GM21619 (cell line): ENCODE measurements around the gene POLN.

Experiments
- ATAC-seq: cut with Tn5 transposase; IDR thresholded peaks from one replicate; pipeline ENCODE4 v1.9.1; 2021; ENCODE audit not compliant: unreplicated experiment

The POLN gene

DNA sequence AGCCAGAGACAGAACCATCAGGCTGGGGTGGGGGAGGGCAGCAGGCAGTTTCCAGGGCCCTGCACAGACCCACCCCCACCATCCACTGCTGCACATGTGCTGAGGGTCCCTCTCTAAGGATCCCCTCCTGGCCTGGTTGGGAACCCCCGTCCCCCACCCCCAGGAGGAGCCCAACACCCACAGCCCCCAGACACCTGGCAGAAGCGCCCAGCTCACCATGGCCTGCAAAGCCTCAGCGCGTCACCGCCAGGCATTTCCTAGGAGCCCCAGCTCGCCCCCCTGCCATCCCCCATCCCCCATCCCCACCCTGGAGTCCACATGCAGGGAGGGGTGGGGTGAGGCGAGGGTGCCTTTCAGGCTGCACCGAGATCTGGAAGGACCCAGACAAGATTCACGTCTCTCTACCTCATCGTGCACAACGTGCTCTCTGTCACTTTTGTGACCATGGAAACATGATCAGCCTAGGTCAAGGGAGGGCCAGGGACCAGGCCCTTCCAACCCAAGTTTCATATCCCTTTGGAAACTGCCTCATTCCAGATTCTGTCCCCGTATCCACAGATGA is 10.7 kb upstream of the POLN start:
- no peak for ATAC-seq

DNA sequence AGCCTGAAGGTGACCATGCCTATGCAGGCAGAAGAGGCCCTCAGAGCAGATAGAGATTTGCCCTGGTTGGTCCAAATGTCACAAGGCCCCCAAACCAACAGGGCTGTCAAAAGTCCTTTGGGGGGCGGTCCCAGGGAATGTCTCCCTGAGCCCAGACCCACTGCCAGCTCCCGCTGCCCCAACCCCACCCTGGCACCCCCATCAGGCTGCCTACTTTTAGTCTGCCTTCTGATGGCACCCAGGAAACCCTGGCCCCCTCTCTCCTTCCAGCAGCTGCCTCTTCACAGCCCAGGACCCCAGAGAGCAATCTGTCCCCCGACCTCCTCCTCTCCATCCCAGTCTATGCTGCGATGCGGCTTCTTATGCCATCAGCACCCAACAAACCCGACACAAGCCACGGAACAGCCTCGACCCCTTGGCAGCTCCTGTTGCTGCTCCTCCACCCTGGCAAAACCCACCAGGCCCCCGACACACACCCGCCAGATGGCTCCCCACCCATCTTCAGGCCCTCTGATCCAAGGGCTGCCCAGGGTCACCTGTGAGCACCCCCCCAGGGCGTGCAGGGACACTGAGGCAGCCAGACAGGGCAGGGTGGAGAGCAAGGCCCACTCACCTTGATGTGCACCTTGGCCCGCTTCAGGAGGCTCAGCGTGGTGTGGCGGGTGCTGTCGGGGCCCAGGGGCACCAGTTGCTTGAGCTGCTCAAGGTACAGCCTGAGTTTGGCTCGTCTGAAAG is 10.0 kb upstream of the POLN start:
- ATAC-seq = no peak

DNA sequence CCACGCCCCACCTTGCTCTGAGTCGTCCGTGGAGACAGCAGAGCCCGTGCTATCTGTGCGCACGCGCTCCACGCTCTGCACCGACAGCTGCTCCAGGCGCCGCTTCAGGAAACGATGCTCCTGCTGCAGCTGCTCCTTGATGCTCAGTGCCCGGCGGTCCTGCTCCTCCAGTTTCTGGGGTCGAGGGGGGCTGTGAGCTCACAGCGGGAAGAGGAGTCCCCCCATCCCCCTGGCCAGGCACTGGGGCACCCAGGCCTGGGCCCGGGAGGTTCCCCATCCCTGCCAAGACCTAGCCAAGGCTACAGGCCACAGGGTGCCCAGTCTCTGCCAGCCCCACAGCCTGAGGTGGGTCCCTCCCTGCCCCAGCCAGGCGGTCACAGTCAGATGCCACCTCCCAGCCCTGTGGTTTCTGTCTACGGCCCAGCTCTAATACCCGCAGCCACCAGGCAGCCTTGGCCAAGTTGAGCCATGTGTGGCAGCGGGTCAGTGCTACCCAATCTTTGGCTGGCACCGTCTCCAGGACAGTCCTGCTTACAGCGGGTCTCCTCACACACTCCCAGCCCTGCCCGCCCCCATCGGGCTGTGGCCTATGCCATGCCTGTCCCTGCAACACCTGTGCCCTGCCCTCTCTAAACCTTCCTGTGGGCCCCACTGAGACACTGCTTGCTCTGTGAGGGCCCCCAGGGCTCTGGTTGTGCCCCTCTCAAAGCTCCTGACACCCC is 9.3 kb upstream of the POLN start:
- no peak for ATAC-seq

DNA sequence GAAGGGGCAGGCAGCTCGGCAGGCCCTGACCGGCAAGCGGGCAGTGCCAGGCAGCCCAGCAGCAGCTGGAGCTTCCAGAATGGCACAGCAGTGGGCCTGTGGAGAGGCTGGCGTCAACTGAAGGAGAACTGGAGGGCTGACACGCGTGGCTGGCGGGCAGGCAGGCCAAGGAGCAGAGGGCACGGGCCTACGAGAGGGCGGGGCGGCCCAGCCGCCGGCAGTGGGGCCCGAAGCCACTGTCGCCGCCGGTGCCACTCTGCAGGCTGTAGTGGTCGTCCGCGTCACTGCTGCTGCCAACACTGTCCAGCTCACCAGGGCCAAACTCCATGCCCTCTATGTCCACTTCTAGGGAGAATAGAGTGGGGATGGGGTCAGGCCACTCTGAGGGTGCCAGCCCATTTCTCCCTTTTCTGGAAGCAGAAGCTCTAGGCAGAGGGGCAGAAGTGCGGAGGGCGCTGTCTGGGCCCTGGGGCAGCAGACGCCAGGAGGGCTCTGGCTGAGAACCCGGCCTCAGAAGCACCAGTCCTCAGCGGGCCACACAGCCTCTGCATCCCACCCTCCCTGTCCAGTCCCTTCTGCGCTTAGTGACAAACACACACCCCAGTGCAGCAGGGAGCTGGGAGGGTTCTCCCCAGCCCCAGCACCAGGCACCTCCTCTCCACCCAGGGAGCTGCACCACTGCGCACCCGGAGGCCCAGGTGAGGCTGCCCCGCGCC is 8.6 kb upstream of the POLN start:
- ATAC-seq = no peak

DNA sequence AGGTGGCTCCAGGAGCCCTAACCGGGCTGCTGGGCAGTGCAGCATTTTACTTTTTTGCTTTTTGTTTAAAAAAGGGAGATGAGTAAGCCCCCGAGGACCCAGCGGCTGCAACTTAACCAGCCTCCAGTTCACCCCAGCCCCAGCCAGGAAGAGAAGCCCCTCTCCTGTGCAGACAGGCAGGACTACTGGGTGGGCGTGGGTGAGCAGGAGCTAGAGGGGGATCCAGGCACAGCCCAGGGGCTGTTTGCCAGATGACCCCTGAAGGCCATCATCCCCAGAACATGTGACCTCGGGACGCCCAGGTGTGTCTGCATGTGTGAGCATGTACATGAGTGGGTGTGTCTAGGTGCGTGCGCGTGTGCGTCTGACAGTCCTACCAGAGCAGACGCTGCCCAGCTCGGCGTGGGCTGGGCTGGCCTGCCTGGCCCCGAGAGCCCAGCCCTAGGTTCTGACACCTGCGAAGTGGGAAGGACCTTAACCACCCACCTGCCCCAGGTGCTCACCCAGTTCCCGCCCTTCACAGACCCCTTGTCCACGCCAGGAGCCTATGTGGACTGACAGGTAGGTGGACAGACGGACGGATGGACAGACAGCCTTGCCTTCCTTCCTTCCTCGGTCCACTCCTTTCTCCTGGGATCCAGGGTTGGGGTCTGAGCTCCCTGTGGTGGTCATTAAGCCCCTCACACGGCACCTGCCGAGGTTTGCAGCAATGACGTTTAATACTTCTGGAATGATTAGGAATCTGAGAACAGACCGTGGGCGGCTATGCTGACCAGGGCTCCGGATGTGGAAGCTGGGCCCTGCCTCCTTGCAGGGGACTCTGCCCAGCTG is 7.8 kb upstream of the POLN start:
- no peak for ATAC-seq

DNA sequence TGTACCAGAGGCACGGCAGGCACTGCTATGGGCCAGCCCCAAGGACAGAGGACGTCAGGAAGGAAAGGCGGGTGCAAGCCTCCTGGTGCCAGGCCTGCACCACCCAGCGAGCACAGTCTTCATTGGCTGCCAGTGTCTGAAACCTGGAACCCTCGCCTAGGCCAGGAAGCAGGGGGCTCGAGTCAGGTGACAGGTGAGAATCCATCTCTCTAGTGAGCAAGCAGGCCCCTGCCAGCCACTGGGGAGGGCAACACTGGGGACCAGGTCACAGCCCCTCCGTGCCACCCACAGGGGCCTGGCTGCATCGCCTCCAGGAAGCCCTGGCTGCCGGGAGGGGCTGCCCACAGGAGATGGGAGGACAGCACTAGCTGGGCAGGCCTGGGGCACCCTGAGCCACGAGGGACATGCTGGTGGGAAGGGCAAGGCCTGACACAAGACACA is 6.9 kb upstream of the POLN start:
- ATAC-seq = no peak

DNA sequence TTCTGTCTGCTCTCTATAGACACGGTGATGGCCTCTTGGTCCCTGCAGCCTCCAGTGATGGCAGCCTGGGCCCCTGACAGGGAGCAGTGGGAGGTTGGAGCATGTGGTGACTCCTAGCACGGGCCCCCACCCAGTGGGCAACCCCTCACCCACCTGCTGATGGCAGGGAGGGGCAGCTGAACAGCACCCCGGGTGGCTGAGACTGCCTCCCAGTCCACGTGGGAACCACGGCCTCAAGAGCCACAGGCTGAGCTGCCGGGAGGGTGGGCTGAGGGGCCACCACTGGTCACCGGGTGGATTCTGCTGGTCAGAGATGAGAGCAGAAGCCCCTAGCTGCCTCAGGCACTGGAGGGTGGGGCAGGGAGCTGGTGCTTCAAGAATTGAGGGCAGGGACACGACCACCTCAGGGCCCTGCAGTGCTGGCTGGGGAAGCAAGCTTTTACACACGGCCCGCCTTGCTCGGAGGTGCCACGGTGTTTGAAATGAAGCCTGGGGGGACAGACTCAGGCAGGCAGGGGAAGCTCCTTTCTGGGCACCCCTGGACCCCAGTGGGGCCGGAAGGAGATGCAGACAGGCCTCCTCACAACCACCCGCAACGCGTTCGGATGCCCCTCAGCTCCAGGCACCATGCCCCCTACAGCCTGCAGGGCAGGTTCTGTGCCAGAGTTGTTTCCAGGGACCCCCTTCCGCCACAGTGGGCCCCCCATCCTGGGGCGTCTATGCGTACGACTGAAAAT is 6.3 kb upstream of the POLN start:
- no peak for ATAC-seq

DNA sequence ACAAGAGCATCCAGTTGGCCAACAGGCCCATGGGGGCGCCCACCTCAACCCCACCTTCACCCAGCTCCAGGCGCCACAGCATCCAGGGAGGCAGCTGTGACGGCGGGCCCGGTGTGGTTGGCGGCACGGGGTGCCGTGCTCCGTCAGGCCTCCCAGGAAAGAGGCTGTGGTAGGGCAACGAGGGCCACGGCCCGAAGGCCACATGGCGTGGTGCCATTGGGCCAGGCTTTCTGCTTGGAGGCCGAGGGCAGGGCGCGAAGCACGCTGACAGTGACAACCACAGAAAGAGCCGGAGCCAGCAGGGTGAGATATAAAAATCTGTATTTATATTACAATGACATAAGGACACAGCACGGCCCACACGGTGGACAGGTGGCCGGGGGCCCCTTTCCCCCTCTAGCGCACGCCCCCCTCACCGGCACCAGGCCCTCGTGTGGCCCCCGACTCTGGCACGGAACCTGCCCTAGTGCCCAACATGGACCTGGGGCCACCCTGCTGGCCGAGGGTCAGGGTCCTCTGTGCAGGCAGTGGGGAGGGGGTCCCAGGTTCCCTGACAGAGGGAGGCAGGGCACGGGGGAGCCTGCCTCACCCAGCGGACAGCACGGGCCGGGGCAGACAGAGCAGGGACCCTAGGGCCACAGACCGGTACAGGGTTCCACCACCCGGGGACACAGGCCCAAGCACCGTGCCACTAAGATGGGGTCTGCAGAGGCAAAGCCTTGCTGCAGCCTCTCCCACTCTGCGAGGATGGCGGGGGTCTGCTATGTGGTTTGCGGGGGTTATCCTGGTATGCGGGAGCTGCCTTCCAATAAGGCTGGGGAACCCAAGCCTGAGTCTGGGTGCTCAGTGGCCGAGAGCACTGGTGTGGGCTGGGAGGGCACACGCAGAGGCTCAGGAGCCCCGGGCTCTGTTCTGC is 5.5 kb upstream of the POLN start:
- no peak for ATAC-seq

DNA sequence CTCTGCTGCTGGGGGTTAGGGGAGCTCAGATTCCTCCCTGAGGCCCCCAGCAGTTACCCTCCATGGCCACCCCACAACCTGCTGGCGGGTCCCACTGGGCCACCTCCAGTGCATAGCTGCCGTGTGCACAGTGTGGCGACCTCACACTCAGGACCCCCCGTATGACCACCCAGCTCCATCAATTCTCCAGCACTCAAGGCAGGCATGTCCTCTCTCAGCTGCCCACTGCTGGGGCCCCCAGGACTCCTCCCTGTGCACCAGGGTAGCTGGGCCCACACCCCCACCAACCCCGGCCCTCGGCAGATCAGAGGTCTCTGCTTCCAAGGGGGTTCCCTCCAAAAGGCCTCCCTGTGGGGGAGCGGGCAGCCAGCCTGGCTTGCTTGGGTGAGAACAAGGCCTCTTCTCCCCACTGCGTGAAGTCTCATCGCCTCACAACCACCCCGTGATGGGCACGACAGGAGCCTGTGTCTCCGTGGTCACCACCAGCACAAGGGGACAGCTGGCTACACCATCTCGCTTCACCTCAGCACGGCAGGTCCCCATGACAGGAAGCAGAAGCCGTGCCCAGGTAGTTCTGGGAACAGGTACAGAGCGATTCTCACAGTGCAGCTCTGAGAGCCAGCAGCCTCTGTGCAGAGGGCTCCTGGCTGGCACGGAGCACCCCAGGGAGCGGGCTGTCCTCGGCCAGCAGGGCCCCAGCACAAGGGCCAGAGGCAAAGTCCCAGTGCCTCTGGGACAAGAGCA is 4.6 kb upstream of the POLN start:
- ATAC-seq = no peak

DNA sequence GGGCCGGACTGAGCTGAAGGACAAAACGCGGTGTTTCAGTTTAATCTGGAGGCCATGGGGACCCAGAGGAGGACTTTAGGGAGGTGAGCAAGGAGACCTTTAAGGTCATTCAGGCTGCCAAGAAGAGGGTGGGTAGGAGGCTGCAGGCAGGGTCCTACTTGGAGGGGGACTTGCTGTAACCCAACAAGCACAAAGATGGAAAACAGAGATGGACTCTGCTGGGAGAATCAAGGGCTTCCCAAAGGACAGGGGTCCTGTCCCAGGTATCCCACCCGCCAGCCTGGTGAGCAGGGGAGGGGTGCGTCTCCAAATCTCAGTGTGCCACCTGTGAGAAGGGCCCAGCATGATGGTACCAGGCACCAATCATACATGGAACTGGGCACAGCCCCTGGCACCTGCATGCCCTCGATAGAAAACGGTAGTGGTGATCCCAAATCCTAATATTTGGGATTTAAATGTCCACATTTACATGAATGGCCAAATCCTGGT is 3.9 kb upstream of the POLN start:
- ATAC-seq = no peak

DNA sequence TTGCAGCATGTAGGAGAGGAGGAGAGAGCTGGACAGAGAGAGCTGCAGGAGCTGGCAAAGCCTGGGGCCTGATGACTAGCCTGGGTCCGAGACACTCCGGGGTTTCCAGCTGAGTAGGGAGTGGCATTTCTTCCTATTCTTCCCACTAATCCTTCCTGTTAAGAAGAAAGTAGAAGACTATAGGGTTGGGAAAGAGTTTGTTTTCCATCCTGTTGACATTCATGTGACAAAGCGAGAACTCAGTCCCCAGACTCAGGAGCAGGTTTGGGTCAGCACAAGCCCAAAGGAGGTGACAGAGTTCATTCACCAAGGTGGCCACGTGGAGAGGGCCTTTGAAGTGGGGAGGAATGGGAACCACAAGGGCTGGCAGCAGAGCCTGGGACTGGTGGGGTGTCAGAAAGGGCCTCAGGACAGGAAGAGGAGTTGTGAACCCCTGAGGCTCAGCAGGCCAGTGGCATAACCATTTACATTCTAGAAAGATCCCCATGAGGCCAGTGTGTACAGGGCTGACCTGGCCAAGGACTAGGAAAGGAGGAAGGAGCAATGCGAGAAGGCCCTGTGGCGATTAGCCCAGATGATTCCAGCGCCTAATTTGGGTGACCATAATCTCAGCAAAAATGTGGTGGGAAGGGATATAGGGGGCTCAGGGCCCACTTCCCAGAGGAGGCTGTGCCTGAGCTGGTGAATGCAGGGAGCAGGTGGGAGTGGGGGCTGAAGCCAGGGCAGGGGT is 3.3 kb upstream of the POLN start:
- ATAC-seq = no peak

DNA sequence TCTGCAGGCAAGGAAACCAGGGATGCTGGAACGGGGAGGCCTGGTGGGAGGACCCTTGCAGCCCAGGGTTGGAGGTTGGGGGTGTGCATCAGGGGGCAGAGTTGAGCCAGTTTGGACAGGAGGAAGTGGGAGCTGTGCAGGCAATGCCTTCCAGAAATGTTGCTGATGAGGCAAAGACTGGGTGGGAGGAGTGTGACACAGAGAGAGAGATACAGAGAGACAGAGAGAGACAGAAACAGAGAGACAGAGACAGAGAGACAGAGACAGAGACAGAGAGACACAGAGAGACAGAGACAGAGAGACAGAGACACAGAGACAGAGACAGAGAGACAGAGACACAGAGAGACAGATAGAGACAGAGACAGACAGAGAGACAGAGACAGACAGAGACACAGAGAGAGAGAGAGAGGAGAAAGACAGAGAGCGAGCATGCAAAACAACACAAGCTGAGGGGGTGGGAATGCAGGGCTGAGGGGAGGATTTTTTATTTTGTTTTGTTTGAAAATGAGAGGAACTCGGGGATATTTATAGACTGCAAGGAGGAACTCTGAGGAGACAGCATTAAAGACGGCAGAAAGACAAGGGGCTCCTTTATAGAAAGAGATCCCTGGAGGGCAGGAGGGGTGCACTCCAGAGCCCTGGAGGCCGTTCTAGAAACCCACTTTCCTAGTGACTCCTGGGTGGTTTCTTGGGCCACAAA is 1.9 kb upstream of the POLN start:
- ATAC-seq = no peak

DNA sequence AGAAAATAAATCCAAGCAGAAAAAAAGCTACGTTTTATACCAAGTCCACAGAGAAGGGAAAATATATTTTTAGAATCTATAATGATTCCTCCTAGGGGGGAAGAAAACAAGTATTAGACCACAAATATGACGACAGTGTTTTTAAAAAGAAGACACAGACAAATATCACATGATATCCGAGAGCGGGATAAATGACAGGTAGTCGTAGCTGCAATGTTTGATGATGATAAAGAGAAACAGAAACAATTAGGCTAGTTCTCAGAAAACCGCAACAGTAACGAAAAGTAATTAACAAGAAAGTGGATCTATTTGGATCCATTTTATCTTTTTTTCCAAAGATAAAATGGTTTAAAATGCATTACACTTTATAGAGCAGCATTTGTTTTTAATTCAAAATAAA is 918 bp downstream of the POLN start:
- ATAC-seq = no peak

DNA sequence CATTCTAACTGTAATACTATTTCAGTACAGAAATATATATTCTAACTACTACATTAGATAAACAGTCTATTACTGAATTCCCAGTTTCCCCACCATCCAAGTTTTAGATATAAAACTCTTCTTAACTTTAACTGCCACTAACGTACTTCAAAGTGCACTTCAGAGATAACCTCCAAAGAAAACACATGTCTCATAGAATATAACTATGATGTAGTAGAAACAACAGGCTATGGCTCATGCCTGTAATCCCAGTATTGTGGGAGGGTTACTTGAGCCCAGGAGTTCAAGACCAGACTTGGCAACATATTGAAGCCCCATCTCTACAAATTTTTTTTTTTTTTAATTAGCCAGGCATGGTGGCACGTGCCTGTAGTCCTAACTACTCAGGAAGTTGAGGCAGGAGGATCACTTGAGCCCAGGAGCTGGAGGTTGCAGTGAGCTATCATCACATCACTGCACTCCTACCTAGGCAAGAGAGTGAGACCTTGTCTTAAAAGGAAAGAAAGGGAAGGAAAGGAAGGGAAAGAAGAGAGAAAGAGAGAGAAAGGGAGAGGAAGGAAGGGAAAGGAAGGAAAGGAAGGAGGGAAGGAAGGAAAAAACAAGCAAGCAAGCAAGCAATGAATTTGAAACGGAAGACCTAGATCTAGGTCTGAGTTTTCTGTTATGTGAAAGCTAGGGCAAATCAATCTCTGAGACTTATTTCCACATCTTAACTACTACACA is 4.8 kb downstream of the POLN start:
- ATAC-seq = no peak

DNA sequence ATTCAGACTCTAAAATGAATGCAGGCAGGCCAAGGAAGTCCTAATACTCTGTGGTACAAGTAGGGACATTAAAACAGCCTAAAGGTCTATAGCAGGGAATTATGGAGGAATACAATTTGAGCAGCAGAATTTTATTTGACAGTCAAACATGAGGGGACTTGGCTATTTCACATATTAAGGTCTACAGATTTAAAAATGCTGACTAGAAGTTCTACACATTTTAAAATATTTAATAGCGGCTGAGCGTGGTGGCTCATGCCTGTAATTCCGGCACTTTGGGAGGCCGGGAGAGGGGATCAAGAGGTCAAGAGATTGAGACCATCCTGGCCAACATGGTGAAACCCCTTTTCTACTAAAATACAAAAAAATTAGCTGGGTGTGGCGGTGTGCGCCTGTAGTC is 10.8 kb downstream of the POLN start:
- no peak for ATAC-seq

DNA sequence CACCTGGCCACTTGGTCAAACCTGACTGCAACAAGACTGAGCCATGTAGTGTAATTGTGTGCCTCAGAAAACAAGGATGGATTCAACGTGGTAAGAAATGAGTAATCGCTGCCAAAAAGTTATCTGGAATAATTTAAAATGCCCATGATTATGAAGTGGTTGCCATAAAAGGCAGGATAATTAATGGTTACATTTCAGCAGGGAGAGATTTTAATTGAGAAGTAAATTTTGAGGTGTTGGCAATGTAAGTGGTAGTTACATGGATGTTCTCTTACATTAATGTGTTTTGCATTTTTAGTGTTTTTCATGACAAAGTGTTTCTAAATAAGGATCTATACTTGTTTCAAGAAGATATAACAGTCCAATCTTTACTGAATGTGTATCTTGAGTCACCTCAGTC is 15.7 kb downstream of the POLN start:
- no peak for ATAC-seq
